ENCODE data around the gene BLOC1S4.

BLOC1S4 gene

DNA sequence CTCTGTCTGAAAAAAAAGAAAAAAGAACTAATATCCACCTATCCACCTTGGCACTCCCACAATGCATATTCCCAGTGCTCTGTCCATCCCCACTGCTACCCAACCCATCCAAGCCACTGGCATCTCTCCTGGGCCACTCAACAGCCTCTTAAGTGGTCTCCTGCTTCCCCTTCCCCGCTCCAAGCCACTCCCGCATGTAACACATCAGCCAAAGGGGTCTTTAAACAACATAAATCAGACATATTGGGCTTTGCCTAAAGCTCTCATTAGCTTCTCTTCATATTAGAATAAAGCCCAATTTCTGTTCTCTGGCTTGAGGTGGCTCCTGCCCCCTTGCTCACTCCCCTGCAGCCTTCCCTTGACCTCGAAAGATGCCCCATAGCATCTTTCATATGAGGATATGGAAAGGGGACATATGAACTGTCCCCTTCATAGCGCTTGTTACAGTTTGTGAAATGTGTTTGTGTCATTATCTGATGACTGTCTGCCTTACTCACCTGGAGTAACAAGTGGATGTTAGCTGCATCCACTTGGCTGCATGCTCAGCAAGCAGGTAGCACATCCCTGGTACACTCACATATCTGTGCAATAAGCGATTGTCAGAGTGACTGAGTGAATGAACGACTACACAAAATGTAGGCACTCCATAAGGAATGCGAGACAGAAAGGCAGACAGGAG is 3.1 kb downstream of the BLOC1S4 start:
- DNase-seq (ENCODE audit: low read depth, low spot score), result no peak
- H3K4me3 ChIP-seq (ENCODE audit: low read depth, low read length), result no peak overlapping the region
- TF ChIP-seq, protein P1, sequence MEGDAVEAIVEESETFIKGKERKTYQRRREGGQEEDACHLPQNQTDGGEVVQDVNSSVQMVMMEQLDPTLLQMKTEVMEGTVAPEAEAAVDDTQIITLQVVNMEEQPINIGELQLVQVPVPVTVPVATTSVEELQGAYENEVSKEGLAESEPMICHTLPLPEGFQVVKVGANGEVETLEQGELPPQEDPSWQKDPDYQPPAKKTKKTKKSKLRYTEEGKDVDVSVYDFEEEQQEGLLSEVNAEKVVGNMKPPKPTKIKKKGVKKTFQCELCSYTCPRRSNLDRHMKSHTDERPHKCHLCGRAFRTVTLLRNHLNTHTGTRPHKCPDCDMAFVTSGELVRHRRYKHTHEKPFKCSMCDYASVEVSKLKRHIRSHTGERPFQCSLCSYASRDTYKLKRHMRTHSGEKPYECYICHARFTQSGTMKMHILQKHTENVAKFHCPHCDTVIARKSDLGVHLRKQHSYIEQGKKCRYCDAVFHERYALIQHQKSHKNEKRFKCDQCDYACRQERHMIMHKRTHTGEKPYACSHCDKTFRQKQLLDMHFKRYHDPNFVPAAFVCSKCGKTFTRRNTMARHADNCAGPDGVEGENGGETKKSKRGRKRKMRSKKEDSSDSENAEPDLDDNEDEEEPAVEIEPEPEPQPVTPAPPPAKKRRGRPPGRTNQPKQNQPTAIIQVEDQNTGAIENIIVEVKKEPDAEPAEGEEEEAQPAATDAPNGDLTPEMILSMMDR (IDR thresholded peaks at IDR 0.05; ENCODE audit: low read depth, low read length), result no peak
- in situ Hi-C loops (cut with HindIII; ENCODE audit: low sequenced_read_pairs), result no loop called here

DNA sequence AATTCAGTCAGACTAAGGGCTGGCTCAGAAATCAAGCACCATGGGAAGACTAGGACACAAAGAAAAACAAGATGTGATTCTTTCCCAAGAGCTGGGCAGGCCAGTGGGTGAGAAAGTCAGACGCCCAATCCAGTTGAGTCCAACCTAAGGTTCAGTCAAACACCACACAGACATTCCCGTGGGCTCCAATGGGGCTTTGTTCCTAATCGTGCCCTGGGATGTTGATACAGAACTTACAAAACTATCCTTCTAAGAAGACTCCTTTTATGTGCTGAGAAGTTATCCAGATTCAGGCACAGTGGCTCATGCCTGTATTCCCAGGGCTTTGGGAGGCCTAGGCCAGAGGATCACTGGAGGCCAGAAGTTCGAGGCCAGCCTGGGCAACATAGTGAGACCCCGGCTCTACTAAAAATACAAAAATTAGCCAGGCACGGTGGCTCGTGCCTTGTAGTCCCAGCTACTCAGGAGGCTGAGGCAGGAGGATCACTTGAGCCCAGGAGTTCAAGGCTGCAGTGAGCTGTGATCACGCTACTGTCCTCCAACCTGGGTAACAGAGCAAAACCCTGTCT is 3.7 kb downstream of the BLOC1S4 start:
- no peak overlapping the region for H3K4me3 ChIP-seq (ENCODE audit: low read depth, low read length)
- TF ChIP-seq, protein P1 (IDR thresholded peaks at IDR 0.05; ENCODE audit: low read depth, low read length), result no peak
- in situ Hi-C loops (cut with HindIII; ENCODE audit: low sequenced_read_pairs), result no loop called here
- no peak for DNase-seq (ENCODE audit: low read depth, low spot score)

DNA sequence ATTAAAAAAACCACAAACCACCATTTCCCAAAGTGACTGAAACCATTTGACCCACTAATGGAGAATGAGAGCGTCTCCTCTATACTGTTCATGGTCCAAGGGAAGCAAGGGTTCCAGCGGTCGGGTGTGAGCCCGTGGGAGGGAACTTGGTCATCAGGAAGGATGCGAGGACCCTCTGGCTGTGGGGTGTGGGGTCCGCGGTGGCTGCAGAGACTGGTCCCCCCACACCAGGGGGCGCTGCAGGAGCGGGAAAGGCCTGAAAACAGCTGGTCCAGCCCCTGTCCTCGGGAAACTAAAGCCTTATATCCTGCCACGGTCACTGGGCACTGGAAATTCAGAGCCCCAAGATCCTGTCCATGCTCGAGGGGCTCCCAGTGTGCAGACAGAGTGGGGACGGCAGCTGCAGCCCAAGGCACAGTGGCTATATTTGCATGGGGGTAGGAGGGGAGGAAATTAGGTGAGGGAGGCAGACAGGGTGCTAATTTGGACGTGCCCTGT is 4.3 kb downstream of the BLOC1S4 start:
- DNase-seq (ENCODE audit: low read depth, low spot score), result peak; percentile 75
- in situ Hi-C loops (cut with HindIII; ENCODE audit: low sequenced_read_pairs), result no loop called here
- TF ChIP-seq, protein P1 (IDR thresholded peaks at IDR 0.05; ENCODE audit: low read depth, low read length), result peak; percentile 93
- H3K4me3 ChIP-seq (ENCODE audit: low read depth, low read length), result no peak overlapping the region

DNA sequence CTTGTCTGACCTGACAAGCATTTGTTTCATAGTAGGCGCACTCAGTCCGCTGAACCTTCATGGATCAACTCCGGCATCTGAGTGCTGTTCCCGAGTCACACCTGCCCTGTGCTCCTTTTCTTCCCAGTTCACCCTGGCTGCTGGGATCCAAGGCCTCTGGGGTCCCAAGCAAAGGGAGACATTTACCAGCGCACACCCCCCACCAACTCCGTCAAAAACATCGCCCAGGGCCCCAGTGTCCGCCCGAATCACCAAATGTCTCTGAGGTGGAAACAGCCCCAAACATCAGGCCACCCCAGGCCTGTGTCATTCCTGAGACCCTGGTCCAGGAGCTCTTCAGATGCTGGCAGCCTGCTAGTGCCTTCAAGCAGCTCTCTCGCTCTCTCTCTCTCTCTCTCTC is 5.1 kb downstream of the BLOC1S4 start:
- DNase-seq (ENCODE audit: low read depth, low spot score), result no peak
- no peak overlapping the region for H3K4me3 ChIP-seq (ENCODE audit: low read depth, low read length)
- TF ChIP-seq, protein P1 (IDR thresholded peaks at IDR 0.05; ENCODE audit: low read depth, low read length), result no peak
- in situ Hi-C loops (cut with HindIII; ENCODE audit: low sequenced_read_pairs), result no loop called here

DNA sequence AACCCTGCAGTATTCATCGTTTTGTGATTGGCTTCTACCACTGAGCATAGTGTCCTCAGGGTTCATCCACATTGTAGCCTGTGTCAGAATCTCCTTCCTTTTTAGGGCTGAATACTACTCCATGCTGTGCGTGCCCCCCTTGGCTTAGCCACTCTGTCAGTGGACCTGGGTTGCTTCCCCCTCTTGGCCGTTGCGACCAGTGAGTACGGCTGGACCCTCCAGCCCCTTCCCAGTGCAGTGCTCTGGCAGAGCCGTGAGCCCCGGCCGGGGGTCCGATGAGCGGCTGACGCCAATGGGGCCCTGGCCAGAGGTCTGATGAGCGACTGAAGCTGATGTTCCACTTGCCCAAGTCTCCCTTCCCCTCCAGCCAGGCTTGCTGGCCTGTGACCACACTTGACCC is 6.9 kb downstream of the BLOC1S4 start:
- no peak overlapping the region for H3K4me3 ChIP-seq (ENCODE audit: low read depth, low read length)
- no peak for DNase-seq (ENCODE audit: low read depth, low spot score)
- TF ChIP-seq, protein P1 (IDR thresholded peaks at IDR 0.05; ENCODE audit: low read depth, low read length), result no peak
- in situ Hi-C loops (cut with HindIII; ENCODE audit: low sequenced_read_pairs), result no loop called here

DNA sequence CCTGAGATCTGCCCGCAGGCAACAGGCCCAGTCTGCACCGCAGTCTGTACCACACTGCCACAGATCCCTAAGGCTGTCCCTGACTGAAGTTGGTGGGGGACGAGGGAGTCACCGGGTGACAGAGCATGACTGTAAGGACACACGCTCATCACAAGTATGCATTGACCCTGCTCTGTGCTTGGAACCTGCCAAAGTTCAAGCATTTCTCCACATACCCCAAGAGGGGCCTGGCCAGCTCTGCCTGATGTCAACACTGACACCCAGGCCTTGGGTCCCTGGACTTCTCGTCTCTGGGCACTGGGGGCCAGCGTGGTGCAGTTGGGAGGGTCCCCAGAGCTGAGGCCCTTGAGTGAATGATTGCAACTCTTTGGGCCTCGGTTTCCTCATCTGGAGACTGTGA is 7.9 kb downstream of the BLOC1S4 start:
- in situ Hi-C loops (cut with HindIII; ENCODE audit: low sequenced_read_pairs), result no loop called here

More for the DNA sequence above, 7.9 kb downstream of the BLOC1S4 start:
- no peak for DNase-seq (ENCODE audit: low read depth, low spot score)
- TF ChIP-seq, protein P1 (IDR thresholded peaks at IDR 0.05; ENCODE audit: low read depth, low read length), result no peak
- H3K4me3 ChIP-seq (ENCODE audit: low read depth, low read length), result no peak overlapping the region

Data from astrocyte of the spinal cord (primary cell).